Activated CD8-positive, alpha-beta memory T cell treated with anti-CD3 and anti-CD28 coated beads, Interleukin-2, amount 10 ng/mL, durations not matched to agents 7 days and 5 days (primary cell): Measurements from ENCODE around the gene TNP2. TPM values are rescaled to one million over a fixed set of nuclear protein-coding genes. Genes with fewer than 3 reads are reported as not detected.
"Not testable (repeated sequence)": the region's sequence is repeated elsewhere in the genome, so short reads cannot be mapped to it uniquely, and the experiment has no call there.

Experiments
- ATAC-seq: fragments of 150-1000 bp; cut with Tn5 transposase; one replicate; pipeline ENCODE4 v1.10.0; 2021; ENCODE audit warnings: moderate library complexity
- CTCF ChIA-PET: fragments of 350-600 bp; sonication (Branson Sonifier 250); formaldehyde crosslinking; loops from one replicate; lab custom pipeline; 2021; ENCODE audit warnings: antibody characterized with exemption; lab: Charles Lee
- DNase-seq: peaks from one replicate; pipeline ENCODE4 v3.0.0-alpha.2; 2020
- H3K27ac Mint-ChIP-seq: one replicate; pipeline ENCODE4 v1.8.0; 2021; ENCODE audit warnings: mild to moderate bottlenecking, mixed read lengths
- H3K27me3 Mint-ChIP-seq: one replicate; pipeline ENCODE4 v1.8.0; 2021; ENCODE audit warnings: mixed read lengths
- H3K36me3 Mint-ChIP-seq: one replicate; pipeline ENCODE4 v1.8.0; 2021; ENCODE audit warnings: mild to moderate bottlenecking, mixed read lengths
- H3K4me1 Mint-ChIP-seq: one replicate; pipeline ENCODE4 v1.8.0; 2021; ENCODE audit warnings: mixed read lengths
- H3K4me3 Mint-ChIP-seq: one replicate; pipeline ENCODE4 v1.8.0; 2021; ENCODE audit warnings: mild to moderate bottlenecking, moderate library complexity, mixed read lengths
- H3K9me3 Mint-ChIP-seq: one replicate; pipeline ENCODE4 v1.8.0; 2022; ENCODE audit warnings: low read depth, mixed read lengths
- total RNA-seq, 2 experiments: library from RNA; stranded (reverse); gene quantifications; one replicate each; pipeline ENCODE4 v1.2.3, GENCODE V29; 2021

Gene TNP2
- total RNA-seq, 2 experiments from 2014 or later = not detected

GRCh38 chr16:11232852-11233726 lies 36.0 kb downstream of the TNP2 start:
- Mint-ChIP-seq H3K36me3 (no peaks in the 10 kb centered on the region), H3K27ac (peak overlapping the region; percentile 96), H3K4me1 (peaks cover 79% of the 10 kb centered on the region), H3K27me3 (no peaks in the 10 kb centered on the region), H3K9me3 (no peaks in the 10 kb centered on the region), H3K4me3 (peak overlapping the region; percentile 63)
- peak; percentile 98 for DNase-seq
- peak; percentile 88 for ATAC-seq
- CTCF ChIA-PET = interaction anchor here (0.6 to 4.7 kb wide), 16 partner anchors 8 to 279 kb away, joined by 3 to 30 read pairs (median 5); partner anchors contain the start of gene SOCS1

GRCh38 chr16:11232302-11232851 lies 36.7 kb downstream of the TNP2 start:
- H3K4me1 Mint-ChIP-seq = peaks cover 77% of the 10 kb centered on the region
- H3K4me3 Mint-ChIP-seq = peak overlapping the region; percentile 63
- H3K36me3 Mint-ChIP-seq = no peaks in the 10 kb centered on the region
- H3K27me3 Mint-ChIP-seq = no peaks in the 10 kb centered on the region
- no peak for DNase-seq
- peak overlapping the region; percentile 96 for H3K27ac Mint-ChIP-seq
- CTCF ChIA-PET = interaction anchor here (0.6 to 4.7 kb wide), 11 partner anchors 8 to 278 kb away, joined by 3 to 30 read pairs (median 5); partner anchors contain the start of gene SOCS1
- H3K9me3 Mint-ChIP-seq = no peaks in the 10 kb centered on the region
- ATAC-seq = no peak

GRCh38 chr16:11231367-11231970 lies 37.7 kb downstream of the TNP2 start:
- CTCF ChIA-PET = interaction anchor here (1.4 to 2.8 kb wide), 3 partner anchors 20 to 266 kb away, joined by 3 to 15 read pairs (median 5); no protein-coding TSS in a partner anchor
- Mint-ChIP-seq H3K4me1 (peaks cover 77% of the 10 kb centered on the region), H3K4me3 (no peak overlapping the region), H3K36me3 (no peaks in the 10 kb centered on the region), H3K27me3 (no peaks in the 10 kb centered on the region), H3K9me3 (no peaks in the 10 kb centered on the region), H3K27ac (peak overlapping the region; percentile 96)
- DNase-seq (no peak), ATAC-seq (no peak)

GRCh38 chr16:11229906-11230305 lies 39.2 kb downstream of the TNP2 start:
- no peaks in the 10 kb centered on the region for H3K36me3 Mint-ChIP-seq
- no peaks in the 10 kb centered on the region for H3K27me3 Mint-ChIP-seq
- CTCF ChIA-PET = interaction anchor here (1.8 kb wide), 1 partner anchor 22 kb away, joined by 5 read pairs; no protein-coding TSS in a partner anchor
- peaks cover 82% of the 10 kb centered on the region for H3K4me1 Mint-ChIP-seq
- peak overlapping the region; percentile 37 for H3K27ac Mint-ChIP-seq
- DNase-seq = no peak
- no peak overlapping the region for H3K4me3 Mint-ChIP-seq
- no peaks in the 10 kb centered on the region for H3K9me3 Mint-ChIP-seq
- ATAC-seq = no peak

- ATAC-seq (no peak), DNase-seq (no peak)
- no peaks in the 10 kb centered on the region for H3K36me3 Mint-ChIP-seq
- H3K4me1 Mint-ChIP-seq = peaks cover 83% of the 10 kb centered on the region
- peak overlapping the region; percentile 37 for H3K27ac Mint-ChIP-seq
- no peak overlapping the region for H3K4me3 Mint-ChIP-seq
- H3K27me3 Mint-ChIP-seq = no peaks in the 10 kb centered on the region
- CTCF ChIA-PET = interaction anchor here (1.8 kb wide), 1 partner anchor 22 kb away, joined by 5 read pairs; no protein-coding TSS in a partner anchor
- H3K9me3 Mint-ChIP-seq = no peaks in the 10 kb centered on the region
Observed at GRCh38 chr16:11229432-11229831, 39.7 kb downstream of the TNP2 start.

GRCh38 chr16:11225677-11226549 lies 43.2 kb downstream of the TNP2 start:
- ATAC-seq = no peak
- DNase-seq = peak; percentile 56
- peaks cover 2% of the 10 kb centered on the region for H3K36me3 Mint-ChIP-seq
- H3K27me3 Mint-ChIP-seq = no peaks in the 10 kb centered on the region
- no peaks in the 10 kb centered on the region for H3K9me3 Mint-ChIP-seq
- H3K4me1 Mint-ChIP-seq = peaks cover 75% of the 10 kb centered on the region
- peak overlapping the region; percentile 99 for H3K27ac Mint-ChIP-seq
- peak overlapping the region; percentile 65 for H3K4me3 Mint-ChIP-seq
- CTCF ChIA-PET = interaction anchor here (0.7 to 3.4 kb wide), 17 partner anchors 7 to 262 kb away, joined by 3 to 19 read pairs (median 6); partner anchors contain the start of gene SOCS1

GRCh38 chr16:11224894-11225676 lies 44.0 kb downstream of the TNP2 start:
- H3K4me3 Mint-ChIP-seq = peak overlapping the region; percentile 65
- peaks cover 75% of the 10 kb centered on the region for H3K4me1 Mint-ChIP-seq
- CTCF ChIA-PET = interaction anchor here (0.7 to 3.4 kb wide), 23 partner anchors 8 to 271 kb away, joined by 3 to 19 read pairs (median 6); partner anchors contain the start of gene SOCS1
- peak; percentile 95 for DNase-seq
- H3K27me3 Mint-ChIP-seq = no peaks in the 10 kb centered on the region
- peaks cover 2% of the 10 kb centered on the region for H3K36me3 Mint-ChIP-seq
- H3K27ac Mint-ChIP-seq = peak overlapping the region; percentile 99
- no peaks in the 10 kb centered on the region for H3K9me3 Mint-ChIP-seq
- peak; percentile 78 for ATAC-seq

- peaks cover 2% of the 10 kb centered on the region for H3K36me3 Mint-ChIP-seq
- CTCF ChIA-PET = interaction anchor here (0.9 to 3.4 kb wide), 19 partner anchors 9 to 270 kb away, joined by 3 to 19 read pairs (median 6); partner anchors contain the start of gene SOCS1
- DNase-seq (peak; percentile 93), ATAC-seq (peak; percentile 76)
- peaks cover 71% of the 10 kb centered on the region for H3K4me1 Mint-ChIP-seq
- no peaks in the 10 kb centered on the region for H3K27me3 Mint-ChIP-seq
- H3K4me3 Mint-ChIP-seq = peak overlapping the region; percentile 65
- H3K9me3 Mint-ChIP-seq = no peaks in the 10 kb centered on the region
- peak overlapping the region; percentile 99 for H3K27ac Mint-ChIP-seq
Observed at GRCh38 chr16:11224096-11224893, 44.8 kb downstream of the TNP2 start.

- CTCF ChIA-PET = interaction anchor here (1.1 kb wide), 1 partner anchor 118 kb away, joined by 3 read pairs; no protein-coding TSS in a partner anchor
- Mint-ChIP-seq H3K36me3 (peaks cover 32% of the 10 kb centered on the region), H3K4me1 (peaks cover 50% of the 10 kb centered on the region), H3K9me3 (peaks cover 13% of the 10 kb centered on the region)
- H3K4me3 Mint-ChIP-seq, ATAC-seq, DNase-seq, H3K27ac Mint-ChIP-seq, H3K27me3 Mint-ChIP-seq: not testable (repeated sequence)
Observed at GRCh38 chr16:11220507-11220906, 48.6 kb downstream of the TNP2 start.

GRCh38 chr16:11219178-11219577 lies 49.9 kb downstream of the TNP2 start:
- Mint-ChIP-seq H3K27ac (peak overlapping the region; percentile 63), H3K4me1 (peaks cover 37% of the 10 kb centered on the region), H3K36me3 (peaks cover 33% of the 10 kb centered on the region), H3K27me3 (no peaks in the 10 kb centered on the region), H3K4me3 (no peak overlapping the region), H3K9me3 (peaks cover 13% of the 10 kb centered on the region)
- CTCF ChIA-PET = interaction anchor here (1.0 to 3.0 kb wide), 9 partner anchors 9 to 61 kb away, joined by 3 to 20 read pairs (median 4); no protein-coding TSS in a partner anchor
- DNase-seq (no peak), ATAC-seq (no peak)

GRCh38 chr16:11218604-11218962 lies 50.5 kb downstream of the TNP2 start:
- H3K4me3 Mint-ChIP-seq = no peak overlapping the region
- ATAC-seq = no peak
- CTCF ChIA-PET = interaction anchor here (0.8 to 3.0 kb wide), 18 partner anchors 8 to 78 kb away, joined by 3 to 20 read pairs (median 4); partner anchors contain the start of gene SOCS1
- H3K9me3 Mint-ChIP-seq = peaks cover 13% of the 10 kb centered on the region
- no peak overlapping the region for H3K27ac Mint-ChIP-seq
- DNase-seq = no peak
- H3K4me1 Mint-ChIP-seq = peaks cover 32% of the 10 kb centered on the region
- peaks cover 33% of the 10 kb centered on the region for H3K36me3 Mint-ChIP-seq
- no peaks in the 10 kb centered on the region for H3K27me3 Mint-ChIP-seq
